GM21360 (cell line): ENCODE data around the gene SPRING1.
A peak's percentile ranks its signal among the peaks of the same experiment; 100 is the strongest.
"Not testable (repeated sequence)": the region's sequence is repeated elsewhere in the genome, so short reads cannot be mapped to it uniquely, and the experiment has no call there.

Experiments
- ATAC-seq: cut with Tn5 transposase; IDR thresholded peaks from one replicate; pipeline ENCODE4 v1.9.1; 2021; ENCODE audit warnings: mild to moderate bottlenecking, moderate library complexity; ENCODE audit not compliant: unreplicated experiment

The SPRING1 gene, protein sequence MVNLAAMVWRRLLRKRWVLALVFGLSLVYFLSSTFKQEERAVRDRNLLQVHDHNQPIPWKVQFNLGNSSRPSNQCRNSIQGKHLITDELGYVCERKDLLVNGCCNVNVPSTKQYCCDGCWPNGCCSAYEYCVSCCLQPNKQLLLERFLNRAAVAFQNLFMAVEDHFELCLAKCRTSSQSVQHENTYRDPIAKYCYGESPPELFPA

DNA sequence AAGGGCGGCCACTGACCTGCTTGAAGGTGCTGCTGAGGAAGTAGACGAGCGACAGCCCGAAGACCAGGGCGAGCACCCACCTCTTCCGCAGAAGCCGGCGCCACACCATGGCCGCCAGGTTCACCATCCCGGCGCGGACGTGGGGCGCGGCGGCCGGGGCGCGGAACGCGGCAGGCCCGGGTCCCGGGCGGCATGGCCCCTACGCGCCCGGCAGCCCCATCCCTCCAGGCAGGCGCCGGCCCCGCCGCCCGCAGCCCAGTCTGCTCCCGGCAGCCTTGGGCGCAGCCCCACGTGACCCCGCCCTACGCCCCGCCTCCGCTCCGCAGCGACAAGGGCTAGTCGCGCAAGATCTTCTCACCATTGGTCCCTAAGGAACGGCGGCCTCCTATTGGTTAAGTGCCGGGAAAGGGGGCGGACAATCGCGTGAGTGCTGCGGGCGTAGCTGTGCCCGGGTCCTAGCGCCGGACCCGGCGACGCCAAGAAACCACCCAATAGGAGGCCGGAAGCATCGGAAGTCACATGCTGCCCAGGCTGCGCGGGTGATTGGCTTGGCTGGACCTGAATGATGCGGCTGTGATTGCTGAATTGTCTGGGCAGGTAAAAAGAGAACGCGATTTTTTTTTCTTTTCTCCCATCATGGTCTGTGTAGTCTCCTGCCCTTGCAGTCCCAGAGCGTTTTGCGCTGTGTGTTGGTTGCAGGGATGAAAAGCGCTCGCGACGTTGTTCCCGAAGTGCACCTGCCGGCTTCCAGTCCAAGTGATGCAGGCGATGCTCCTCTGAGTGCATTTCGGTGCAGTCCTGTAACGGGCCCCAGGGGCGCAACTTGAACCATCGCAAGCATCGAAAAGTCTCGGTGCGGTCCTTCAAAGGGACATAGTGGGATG is at the start of gene SPRING1, which contains the start of gene RNFT2:
SPRING1 (minus strand) TSS at position 296 of the 884 bp plus-strand sequence; CDS start at position 127, 169 bp downstream.
RNFT2 (plus strand) TSS at position 542 of the 884 bp plus-strand sequence. CDS start 2,183 bp downstream, outside the sequence.
- ATAC-seq: peak; percentile 96

DNA sequence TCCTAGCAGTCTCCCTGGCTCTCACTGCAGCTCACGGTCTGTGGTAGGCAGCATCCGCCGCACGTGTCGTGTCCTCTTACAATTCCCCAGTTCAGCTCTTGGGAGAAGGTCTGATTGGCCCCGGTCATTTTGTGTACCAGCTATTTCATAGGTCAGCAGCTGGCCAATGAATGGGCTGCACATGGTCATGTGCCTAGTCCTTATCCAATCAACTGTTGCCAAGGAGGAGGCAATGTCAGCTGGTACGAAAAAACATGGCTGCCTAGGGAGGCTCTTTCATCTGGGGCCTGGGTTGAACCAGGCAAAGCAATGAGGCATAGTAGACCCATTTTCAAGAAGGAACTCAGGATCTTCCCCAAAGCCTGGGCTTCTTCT is 46.4 kb upstream of the SPRING1 start:
- no peak for ATAC-seq

DNA sequence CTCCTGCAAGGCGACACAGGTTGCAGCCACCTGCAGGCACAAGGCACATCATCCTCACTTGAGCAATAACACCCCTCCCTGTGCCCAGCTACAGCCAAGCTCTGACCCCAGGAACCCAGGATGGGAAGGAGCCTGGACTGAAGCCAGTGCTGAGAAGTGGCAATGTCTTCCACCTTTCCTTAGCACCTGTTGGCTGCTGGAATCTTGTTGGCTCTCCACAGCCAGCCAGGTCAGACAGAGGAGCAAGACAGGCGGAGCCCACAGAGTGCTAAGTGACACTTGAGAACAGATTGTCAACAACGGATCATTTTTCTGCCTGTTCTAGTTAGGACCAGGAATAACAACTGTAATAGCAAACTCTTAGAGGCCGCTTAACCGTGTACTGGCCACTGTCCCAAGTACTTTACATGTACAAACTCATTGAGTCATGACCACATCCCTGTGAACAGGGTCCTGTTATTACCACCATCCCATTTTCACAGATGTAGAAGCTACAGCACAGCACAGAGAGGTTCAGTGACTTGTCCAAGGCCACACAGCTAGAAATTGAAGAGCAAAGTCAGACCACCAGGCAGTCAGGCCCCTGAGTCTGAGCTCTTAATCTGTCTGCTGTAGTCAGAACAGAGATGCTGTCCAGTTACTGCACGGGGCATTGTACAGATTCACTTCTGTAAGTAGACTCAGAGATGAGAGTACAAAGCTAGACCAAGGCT is 45.8 kb upstream of the SPRING1 start:
- ATAC-seq: no peak

DNA sequence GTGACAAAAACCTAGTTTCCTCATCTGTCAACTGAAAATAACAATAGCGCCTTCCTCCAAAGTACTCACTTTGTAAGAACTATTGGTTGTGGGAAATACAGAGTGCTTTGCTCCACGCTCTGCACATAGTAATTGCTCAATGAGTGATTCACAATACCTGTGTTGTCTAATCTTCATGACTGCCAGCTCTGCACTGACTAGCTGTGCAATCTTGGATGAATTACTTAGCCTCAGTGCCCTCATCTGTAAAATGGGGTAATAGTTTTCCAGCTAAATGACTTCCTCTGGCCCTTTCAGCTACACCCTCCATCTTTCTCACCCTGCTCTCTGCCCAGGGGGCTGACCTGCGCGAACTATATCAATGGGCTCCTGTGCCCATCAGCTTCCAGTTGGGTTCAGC is 43.1 kb upstream of the SPRING1 start:
- no peak for ATAC-seq

DNA sequence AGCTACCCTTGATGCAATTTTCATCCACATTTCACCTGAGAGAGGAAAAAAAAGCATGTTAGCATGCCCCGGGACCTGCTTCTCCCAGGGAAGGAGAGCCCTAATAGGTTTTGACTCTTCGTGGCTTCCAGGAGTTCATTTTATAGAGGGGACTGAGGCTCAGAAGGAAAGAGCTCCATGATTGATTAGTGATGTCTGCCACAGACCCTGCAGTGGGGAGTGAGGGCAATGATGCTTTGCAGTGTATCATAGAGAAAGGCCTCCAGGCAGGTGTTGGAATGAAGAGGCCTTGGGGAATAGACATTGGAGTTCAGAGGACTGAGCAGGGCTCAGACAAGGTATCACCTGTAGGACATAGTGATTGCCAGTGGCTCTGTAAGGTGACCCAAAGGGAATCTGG is 41.7 kb upstream of the SPRING1 start:
- ATAC-seq: no peak

DNA sequence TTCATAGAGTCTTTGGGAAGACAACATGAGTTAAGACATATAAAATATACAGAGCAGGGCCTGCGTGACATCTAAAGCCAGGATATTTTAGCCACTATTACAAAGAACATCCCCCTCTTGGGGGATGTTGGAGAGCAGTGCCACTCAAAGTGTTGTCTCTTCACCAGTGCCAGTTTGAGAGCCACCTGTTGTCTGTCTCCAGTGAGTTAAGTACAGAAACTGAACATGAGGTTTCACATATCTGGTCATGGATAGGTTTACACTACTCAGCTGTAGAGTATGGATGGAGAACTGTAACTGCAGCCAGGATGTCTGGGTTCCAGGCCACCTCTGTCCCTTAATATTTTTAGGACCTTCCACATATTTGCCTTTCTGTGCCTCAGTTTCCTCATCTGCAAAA is 39.4 kb upstream of the SPRING1 start:
- ATAC-seq: no peak

DNA sequence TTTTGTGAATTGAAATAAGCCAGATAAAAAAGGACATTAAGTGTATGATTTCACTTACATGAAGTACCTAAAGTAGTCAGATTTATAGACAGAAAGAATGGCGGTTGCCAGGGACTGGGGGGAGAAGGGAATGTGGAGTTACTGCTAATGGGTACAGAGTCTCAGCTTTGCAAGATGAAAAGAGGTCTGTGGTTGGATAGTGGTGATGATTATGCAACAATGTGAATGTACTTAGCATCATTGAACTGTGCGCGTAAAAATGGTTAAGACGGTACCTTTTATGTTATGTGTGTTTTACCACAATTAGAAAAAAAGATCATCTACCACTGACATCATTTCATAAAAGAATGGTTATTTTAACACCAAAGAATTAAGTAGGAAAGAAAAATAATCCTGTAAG is 36.2 kb upstream of the SPRING1 start:
- ATAC-seq: no peak

DNA sequence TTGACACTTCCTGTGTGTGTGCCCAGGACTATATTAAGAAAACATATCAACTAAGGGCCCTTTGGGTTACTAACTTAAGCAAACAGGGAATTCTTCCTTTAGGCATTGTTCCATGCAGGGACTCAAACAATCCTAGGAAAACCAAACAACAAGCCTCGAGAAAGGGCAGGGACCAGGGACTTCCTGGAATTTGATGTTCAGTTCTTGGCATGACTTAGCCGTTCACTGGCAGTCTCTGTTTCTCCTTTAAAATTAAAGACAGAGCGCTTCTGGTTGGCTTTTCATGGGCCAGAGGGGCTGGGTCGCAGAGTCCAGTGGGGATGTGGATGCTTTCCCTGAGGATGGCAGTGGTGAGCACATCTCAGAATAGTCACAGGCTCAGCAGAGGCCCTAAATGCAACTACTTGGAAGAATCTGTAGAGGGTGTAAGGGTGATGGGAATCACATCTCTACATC is 35.4 kb upstream of the SPRING1 start:
- ATAC-seq: no peak

DNA sequence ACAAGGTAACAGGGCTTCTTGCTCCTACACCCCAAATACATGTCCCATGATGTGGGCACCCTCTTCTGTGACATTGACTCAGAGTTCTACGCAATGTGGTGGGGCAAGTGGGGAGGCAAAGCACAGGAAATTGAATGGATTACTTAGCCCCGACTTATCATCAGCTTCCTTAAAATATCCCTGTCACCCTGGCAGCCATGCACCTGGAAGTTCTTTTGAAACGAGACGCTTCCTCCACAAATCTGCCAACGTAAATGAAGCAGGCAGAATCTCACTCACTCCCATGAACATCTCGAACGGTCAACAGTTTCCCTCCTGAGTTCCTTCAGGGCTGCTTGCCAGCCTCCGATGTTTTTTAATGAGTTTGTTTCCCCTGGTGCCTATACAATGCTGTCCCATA is 33.8 kb upstream of the SPRING1 start:
- no peak for ATAC-seq

DNA sequence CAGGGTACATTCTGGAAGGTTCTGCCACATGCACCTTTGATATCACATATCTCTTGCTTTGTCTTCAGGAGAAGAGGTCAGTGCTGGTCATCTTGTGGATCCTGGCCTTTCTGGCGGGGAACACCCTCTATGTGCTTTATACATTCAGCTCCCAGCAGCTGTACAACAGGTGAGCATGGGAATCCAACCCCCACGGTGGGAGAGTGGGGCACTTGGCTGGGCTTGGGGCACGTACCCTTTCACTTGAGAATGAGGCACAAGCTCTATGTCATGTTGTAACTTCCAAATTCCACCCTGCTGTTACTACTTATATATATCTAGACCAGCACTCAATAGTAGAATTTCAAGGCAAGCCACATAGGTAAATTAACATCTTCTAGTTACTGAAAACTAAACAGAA is 28.9 kb upstream of the SPRING1 start:
- ATAC-seq: no peak

DNA sequence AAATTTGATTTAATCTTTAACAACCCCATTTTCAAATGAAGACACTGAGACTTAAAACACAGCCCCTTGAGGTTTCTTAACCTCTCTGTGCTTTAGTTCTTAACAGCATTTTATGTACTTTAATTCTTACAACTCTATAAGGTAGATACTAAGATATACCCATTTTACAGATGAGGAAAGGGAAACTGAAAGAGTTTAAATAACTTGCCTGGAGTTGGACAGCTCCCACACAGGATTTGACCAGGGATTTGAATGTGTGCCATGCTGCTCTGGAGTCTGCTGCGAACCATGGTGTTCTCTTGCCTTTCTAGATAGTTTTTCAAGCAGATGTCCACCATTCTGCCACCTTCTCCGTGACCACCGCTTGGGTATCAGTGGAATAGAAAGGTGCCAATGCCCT is 28.4 kb upstream of the SPRING1 start:
- ATAC-seq: no peak

DNA sequence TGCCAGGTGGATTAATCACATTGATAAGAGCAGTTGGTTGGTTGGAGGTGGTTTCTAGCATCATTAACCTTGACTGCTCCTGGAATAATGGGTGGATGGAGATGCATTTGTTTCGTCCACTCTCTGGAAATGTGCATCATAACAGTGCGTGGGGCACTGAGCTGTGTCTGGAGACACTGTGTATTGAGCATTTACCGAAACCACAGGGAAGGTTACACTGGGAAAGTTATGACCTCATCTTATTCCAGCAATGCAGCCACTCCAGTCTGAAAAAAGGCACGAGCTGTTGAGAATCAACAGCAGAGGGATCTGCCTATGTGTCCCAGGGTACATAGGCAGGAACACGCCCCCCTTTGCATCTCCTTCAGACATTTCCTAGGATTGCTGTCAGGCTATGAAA is 27.4 kb upstream of the SPRING1 start:
- no peak for ATAC-seq

DNA sequence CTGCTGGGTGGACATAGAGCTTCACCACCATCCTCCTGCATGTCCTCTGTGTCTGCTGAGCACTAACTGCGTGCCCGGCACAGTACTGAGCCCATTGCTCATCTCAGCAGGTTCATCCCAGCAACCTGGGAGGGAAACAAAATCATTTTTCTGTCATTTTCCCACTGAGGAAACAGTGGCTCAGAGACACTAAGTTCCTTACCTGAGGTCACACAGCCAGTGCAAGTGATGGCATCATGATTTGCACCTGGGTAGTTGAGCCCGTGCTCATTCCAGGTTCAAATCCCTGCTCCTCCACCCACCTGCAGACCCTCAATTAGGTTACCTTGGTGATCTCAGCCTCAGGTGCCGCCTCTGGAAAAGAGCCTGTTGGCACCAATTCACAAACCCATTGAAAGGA is 23.6 kb upstream of the SPRING1 start:
- ATAC-seq: no peak

DNA sequence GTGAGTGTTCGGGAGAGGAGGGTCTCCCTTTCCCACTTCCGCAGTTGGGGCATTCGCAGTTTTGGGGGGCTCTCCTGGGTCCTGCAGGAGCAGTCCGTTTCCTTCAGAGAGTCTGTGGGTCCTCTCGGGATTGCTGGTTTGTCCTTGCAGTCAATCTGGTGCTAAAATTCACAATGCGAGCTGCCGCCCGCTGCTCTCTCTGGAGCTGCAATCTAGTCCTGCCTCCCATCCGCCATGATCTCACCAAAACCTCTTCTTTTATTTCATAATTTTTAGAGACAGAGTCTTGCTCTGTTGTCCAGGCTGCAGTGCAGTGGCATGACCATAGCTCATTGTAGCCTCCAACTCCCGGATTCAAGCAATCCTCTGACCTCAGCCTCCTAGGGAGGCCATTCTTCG is 22.8 kb upstream of the SPRING1 start:
- ATAC-seq: no peak

DNA sequence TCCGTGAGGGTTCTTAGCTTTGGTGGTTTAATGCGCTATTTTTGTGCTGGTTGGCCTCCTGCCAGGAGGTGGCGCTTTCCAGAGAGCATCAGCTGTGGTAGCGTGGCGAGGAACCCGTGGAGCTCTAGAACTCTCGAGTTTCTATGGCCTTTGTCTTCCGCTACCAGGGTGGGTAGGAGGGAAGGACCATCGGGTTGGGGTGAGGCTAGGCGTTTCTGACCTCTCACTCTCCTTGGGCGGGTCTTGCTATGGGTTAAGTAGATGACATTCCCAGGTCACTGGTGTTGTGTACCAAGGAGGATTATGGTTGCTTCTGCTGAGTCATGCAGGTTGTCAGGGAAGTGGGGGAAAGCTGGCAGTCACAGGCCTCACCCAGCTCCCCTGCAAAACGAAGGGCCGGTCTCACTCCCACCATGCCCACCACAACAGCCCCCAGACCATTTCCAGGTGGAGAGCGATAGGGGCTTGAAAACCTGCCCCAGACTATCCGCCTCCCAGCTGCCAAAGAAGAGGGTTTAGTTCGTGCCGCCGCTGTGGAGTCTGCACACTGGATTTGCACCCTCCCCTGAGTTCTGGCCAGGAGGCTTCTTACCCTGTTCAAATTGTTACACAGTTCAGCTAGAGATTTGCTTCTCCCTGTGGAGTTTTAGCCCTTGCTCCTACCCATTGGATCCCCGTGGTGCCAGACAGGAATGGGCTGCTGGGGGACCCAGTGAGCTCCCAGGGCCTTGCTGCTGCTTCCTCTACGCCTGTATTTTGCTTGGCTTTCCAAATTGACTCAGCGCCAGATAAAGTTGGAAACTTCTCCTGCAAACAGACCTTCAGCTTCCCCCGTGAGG is 22.1 kb upstream of the SPRING1 start:
- ATAC-seq: no peak

DNA sequence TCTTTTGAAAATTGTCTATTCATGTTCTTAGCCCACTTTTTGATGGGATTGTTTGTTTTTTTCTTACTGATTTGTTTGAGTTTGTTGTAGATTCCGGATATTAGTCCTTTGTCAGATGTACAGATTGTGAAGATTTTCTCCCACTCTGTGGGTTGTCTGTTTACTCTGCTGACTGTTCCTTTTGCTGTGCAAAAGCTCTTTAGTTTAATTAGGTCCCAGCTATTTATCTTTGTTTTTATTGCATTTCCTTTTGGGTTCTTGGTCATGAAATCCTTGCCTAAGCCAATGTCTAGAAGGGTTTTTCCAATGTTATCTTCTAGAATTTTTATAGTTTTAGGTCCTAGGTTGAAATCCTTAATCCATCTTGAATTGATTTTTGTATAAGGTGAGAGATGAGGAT is 16.9 kb upstream of the SPRING1 start:
- not testable (repeated sequence) for ATAC-seq

DNA sequence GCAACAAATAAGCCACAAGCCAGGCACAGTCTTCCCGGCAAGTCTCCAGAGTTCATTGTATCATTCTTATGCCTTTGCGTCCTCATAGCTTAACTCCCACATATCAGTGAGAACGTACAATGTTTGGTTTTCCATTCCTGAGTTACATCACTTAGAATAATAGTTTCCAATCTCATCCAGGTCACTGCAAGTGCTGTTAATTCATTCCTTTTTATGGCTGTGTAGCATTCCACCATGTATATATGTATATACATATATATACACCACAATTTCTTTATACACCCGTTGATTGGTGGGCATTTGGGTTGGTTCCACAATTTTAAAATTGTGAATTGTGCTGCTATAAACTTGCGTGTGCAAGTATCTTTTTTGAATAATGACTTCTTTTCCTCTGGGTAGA is 16.2 kb upstream of the SPRING1 start:
- ATAC-seq: not testable (repeated sequence)

DNA sequence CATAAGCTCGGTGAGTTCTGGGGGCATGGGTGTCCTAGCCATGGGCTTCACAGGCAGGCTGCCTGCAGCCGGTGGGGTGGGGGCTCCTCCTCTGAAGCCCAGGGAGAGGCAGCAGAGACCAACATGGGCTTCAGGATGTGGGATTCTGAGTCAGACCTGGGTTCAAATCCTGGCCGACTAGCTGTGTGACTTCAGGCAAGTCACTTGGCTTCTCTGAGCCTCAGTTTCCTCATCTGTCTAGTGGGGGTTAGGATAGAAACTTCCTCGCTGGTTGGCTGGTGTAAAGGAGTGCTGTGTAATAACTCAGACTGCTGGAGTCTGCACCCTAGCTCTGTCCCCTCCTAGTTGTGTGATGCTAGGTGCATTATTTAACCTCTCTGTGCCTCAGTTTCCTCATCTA is 12.4 kb upstream of the SPRING1 start:
- ATAC-seq: no peak

DNA sequence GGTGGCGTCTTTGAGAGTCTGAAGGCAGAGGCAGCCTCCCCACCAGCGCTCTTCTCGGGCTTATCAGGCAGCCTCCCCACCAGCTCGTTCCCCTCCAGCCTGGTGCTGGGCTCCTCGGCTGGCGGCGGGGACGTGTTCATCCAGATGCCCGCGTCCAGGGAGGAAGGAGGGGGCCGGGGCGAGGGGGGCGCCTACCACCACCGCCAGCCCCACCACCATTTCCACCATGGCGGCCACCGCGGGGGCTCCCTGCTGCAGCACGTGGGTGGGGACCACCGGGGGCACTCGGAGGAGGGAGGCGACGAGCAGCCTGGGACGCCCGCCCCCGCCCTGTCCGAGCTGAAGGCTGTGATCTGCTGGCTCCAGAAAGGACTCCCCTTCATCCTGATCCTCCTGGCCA is 12.0 kb upstream of the SPRING1 start:
- no peak for ATAC-seq

DNA sequence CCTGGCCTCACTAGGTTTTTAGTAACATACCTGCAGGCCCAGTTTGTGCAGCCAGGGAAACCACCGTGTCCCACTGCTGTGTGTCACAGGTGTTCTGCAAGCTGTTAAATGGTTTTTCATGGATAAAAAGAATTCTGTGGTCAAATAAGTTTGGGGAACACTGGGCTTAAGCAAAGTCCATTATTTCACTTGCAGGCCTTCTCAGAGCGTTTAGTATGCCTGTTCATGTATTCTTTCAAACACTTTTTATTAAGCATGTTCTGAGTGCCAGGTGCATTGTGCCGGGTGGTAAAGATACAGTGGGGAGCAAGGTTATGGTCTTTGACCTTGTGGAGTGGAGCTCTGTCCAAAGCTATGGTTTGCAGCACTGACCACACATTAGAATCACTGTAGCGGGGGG is 7.7 kb upstream of the SPRING1 start:
- ATAC-seq: no peak

DNA sequence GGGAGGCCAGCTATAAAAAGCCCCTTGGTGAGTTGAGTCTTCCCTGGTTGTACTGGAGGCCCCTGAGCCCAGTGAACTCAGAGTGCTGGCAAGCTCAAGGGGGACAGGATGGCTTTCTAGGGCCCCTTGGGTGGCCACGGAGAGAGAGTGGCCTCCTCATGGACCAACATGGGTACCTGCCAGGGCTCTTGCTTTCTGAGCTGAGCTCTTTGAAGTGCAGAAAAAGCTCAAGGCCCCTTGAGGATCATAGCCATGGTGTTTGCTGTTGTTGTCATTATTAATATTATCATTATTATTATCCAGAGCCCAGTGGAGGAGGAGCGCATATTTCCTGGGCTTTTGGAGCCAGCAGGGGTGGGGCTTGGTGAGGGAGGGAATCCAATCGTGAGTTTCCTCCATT is 6.9 kb upstream of the SPRING1 start:
- no peak for ATAC-seq
